Ectodermal cell (in vitro differentiated cells): ENCODE data around the gene GABARAPL2.
"Not testable (repeated sequence)": the region's sequence is repeated elsewhere in the genome, so short reads cannot be mapped to it uniquely, and the experiment has no call there.

Experiments
- H3K27ac ChIP-seq: 2 replicates; pipeline ENCODE4 v1.7.0; 2013; ENCODE audit warnings: mild to moderate bottlenecking, low read depth, low read length; ENCODE audit not compliant: insufficient read depth, poor library complexity, severe bottlenecking
- H3K27me3 ChIP-seq: 2 replicates; pipeline ENCODE4 v1.7.0; 2013; ENCODE audit warnings: mild to moderate bottlenecking, low read length; ENCODE audit not compliant: insufficient read depth, control insufficient read depth, poor library complexity, severe bottlenecking
- H3K36me3 ChIP-seq: one replicate; pipeline ENCODE4 v1.7.0; 2013; ENCODE audit warnings: low read length; ENCODE audit not compliant: control insufficient read depth, insufficient read depth
- H3K4me1 ChIP-seq: one replicate; pipeline ENCODE4 v1.7.0; 2013; ENCODE audit warnings: low read length; ENCODE audit not compliant: control insufficient read depth, insufficient read depth
- H3K4me3 ChIP-seq: 2 replicates; pipeline ENCODE4 v1.7.0; 2013; ENCODE audit warnings: low read depth, low read length, control low read depth; ENCODE audit not compliant: insufficient read depth
- H3K9me3 ChIP-seq: 2 replicates; pipeline ENCODE4 v1.7.0; 2013; ENCODE audit warnings: mild to moderate bottlenecking, low read length, moderate library complexity; ENCODE audit not compliant: control insufficient read depth
- WGBS, 2 experiments: methylation state at CpG; one replicate each; pipeline ENCODE4 v1.1.7; 2013; ENCODE audit warnings: missing lambda C conversion rate in 2 of 2; 5-methylcytosine and 5-hydroxymethylcytosine counted together

Gene GABARAPL2

GRCh38 chr16:75535211-75535843, 30.9 kb upstream of the GABARAPL2 start:
- Histone ChIP-seq H3K9me3 (no peaks in the 10 kb centered on the region), H3K4me3 (no peak overlapping the region), H3K36me3 (no peaks in the 10 kb centered on the region), H3K27ac (no peak overlapping the region), H3K27me3 (no peaks in the 10 kb centered on the region), H3K4me1 (no peaks in the 10 kb centered on the region)
- 93 to 95% methylated on average over 34 of the region's 34 CpGs for WGBS, 2 experiments

GRCh38 chr16:75535901-75536300, 30.3 kb upstream of the GABARAPL2 start, which contains the start of gene CHST5:
TSS of gene CHST5 (minus strand) at chr16:75536108. CDS start at chr16:75530384, 5,724 bp downstream.
- WGBS, 2 experiments, result 89 to 92% methylated on average over 7 of the region's 7 CpGs
- H3K27me3 ChIP-seq, result no peaks in the 10 kb centered on the region
- no peaks in the 10 kb centered on the region for H3K9me3 ChIP-seq
- no peaks in the 10 kb centered on the region for H3K36me3 ChIP-seq
- H3K4me1 ChIP-seq, result no peaks in the 10 kb centered on the region
- H3K27ac ChIP-seq, result no peak within 1 kb of the TSS
- H3K4me3 ChIP-seq, result no peak within 1 kb of the TSS

GRCh38 chr16:75537776-75538175, 28.4 kb upstream of the GABARAPL2 start:
- no peak overlapping the region for H3K4me3 ChIP-seq
- WGBS, 2 experiments, result 89 to 94% methylated on average over 3 to 4 of the region's 4 CpGs

GRCh38 chr16:75538882-75539565, 27.2 kb upstream of the GABARAPL2 start:
- not testable (repeated sequence) for H3K27ac ChIP-seq, H3K27me3 ChIP-seq, H3K4me3 ChIP-seq, H3K9me3 ChIP-seq, H3K4me1 ChIP-seq, H3K36me3 ChIP-seq
- WGBS, 2 experiments, result 84 to 86% methylated on average over 2 of the region's 10 CpGs

More at GRCh38 chr16:75537776-75538175, 28.4 kb upstream of the GABARAPL2 start:
- Histone ChIP-seq H3K9me3 (no peaks in the 10 kb centered on the region), H3K4me1 (no peaks in the 10 kb centered on the region), H3K27ac (no peak overlapping the region), H3K27me3 (no peaks in the 10 kb centered on the region), H3K36me3 (no peaks in the 10 kb centered on the region)

- Histone ChIP-seq H3K4me1 (no peaks in the 10 kb centered on the region), H3K36me3 (no peaks in the 10 kb centered on the region), H3K4me3 (no peak overlapping the region), H3K27ac (no peak overlapping the region), H3K9me3 (no peaks in the 10 kb centered on the region), H3K27me3 (no peaks in the 10 kb centered on the region)
- 91 to 96% methylated on average over 4 to 5 of the region's 5 CpGs for WGBS, 2 experiments
Observed at GRCh38 chr16:75541236-75541635, 24.9 kb upstream of the GABARAPL2 start.

GRCh38 chr16:75542462-75542861, 23.7 kb upstream of the GABARAPL2 start:
- H3K36me3 ChIP-seq, H3K27ac ChIP-seq: not testable (repeated sequence)
- WGBS, 2 experiments, result 92 to 95% methylated on average over 7 to 8 of the region's 8 CpGs

GRCh38 chr16:75545879-75546278, 20.3 kb upstream of the GABARAPL2 start:
- H3K27ac ChIP-seq, H3K27me3 ChIP-seq, H3K36me3 ChIP-seq, H3K9me3 ChIP-seq, H3K4me1 ChIP-seq, H3K4me3 ChIP-seq: not testable (repeated sequence)
- no CpG with 5 or more reads among the region's 1 CpG for WGBS, 2 experiments

More at GRCh38 chr16:75542462-75542861, 23.7 kb upstream of the GABARAPL2 start:
- not testable (repeated sequence) for H3K9me3 ChIP-seq, H3K4me1 ChIP-seq, H3K4me3 ChIP-seq, H3K27me3 ChIP-seq

- no peaks in the 10 kb centered on the region for H3K36me3 ChIP-seq
- H3K9me3 ChIP-seq, result no peaks in the 10 kb centered on the region
- no peaks in the 10 kb centered on the region for H3K4me1 ChIP-seq
- no peak overlapping the region for H3K4me3 ChIP-seq
- H3K27ac ChIP-seq, result no peak overlapping the region
- WGBS, 2 experiments, result 92 to 96% methylated on average over 7 of the region's 7 CpGs
- H3K27me3 ChIP-seq, result no peaks in the 10 kb centered on the region
Observed at GRCh38 chr16:75546293-75546692, 19.9 kb upstream of the GABARAPL2 start.

- not testable (repeated sequence) for H3K4me3 ChIP-seq, H3K27me3 ChIP-seq
Observed at GRCh38 chr16:75548456-75548855, 17.7 kb upstream of the GABARAPL2 start.

GRCh38 chr16:75550211-75550662, 15.9 kb upstream of the GABARAPL2 start:
- WGBS, 2 experiments, result 69% methylated on average over 6 to 7 of the region's 7 CpGs
- H3K4me3 ChIP-seq, result no peak overlapping the region
- no peaks in the 10 kb centered on the region for H3K9me3 ChIP-seq
- no peaks in the 10 kb centered on the region for H3K27me3 ChIP-seq
- H3K27ac ChIP-seq, result no peak overlapping the region
- no peaks in the 10 kb centered on the region for H3K36me3 ChIP-seq
- H3K4me1 ChIP-seq, result no peaks in the 10 kb centered on the region

More at GRCh38 chr16:75548456-75548855, 17.7 kb upstream of the GABARAPL2 start:
- not testable (repeated sequence) for H3K36me3 ChIP-seq, H3K4me1 ChIP-seq, H3K27ac ChIP-seq, H3K9me3 ChIP-seq
- WGBS, 2 experiments, result 93 to 96% methylated on average over 9 of the region's 9 CpGs
